GM06990 (cell line): Measurements from ENCODE around the gene FICD.

Source experiments
- DNase-seq: peaks from one replicate; pipeline ENCODE4 v3.0.0-alpha.2; 2011; ENCODE audit not compliant: insufficient read length; ENCODE audit errors: extremely low read depth
- H3K27me3 ChIP-seq: replicated peaks from 2 replicates; pipeline ENCODE4 v1.6.0; 2011; ENCODE audit warnings: low read length; ENCODE audit not compliant: control insufficient read depth, insufficient read depth
- H3K36me3 ChIP-seq: 2 replicates; pipeline ENCODE4 v1.5.1; 2011; ENCODE audit warnings: low read length; ENCODE audit not compliant: control insufficient read depth, insufficient read depth
- H3K4me3 ChIP-seq: replicated peaks from 2 replicates; pipeline ENCODE4 v1.5.1; 2011; ENCODE audit warnings: low read depth, mild to moderate bottlenecking, control low read depth, low read length
- CTCF ChIP-seq: IDR thresholded peaks from 2 replicates; pipeline ENCODE4 v1.5.1; 2011; ENCODE audit warnings: low read length, control low read depth, mild to moderate bottlenecking, inconsistent platforms; ENCODE audit not compliant: insufficient read depth, poor library complexity, severe bottlenecking

The FICD gene

GRCh38 chr12:108514973-108515814 lies at the start of gene FICD:
Gene FICD (plus strand): TSS chr12:108515277. CDS start chr12:108516973, 1,696 bp downstream.
- Histone ChIP-seq H3K27me3 (no peaks in the 10 kb centered on the region), H3K4me3 (peak within 1 kb of the TSS; percentile 91), H3K36me3 (peaks cover 26% of the 10 kb centered on the region)
- DNase-seq: peak; percentile 99
- TF ChIP-seq CTCF: peak; percentile 15

GRCh38 chr12:108465417-108465816 lies 49.7 kb upstream of the FICD start:
- Histone ChIP-seq H3K36me3 (no peaks in the 10 kb centered on the region), H3K4me3 (no peak overlapping the region), H3K27me3 (peaks cover 2% of the 10 kb centered on the region)
- DNase-seq: no peak
- no peak for TF ChIP-seq CTCF

- H3K36me3 ChIP-seq: no peaks in the 10 kb centered on the region
- no peak for DNase-seq
- no peak overlapping the region for H3K4me3 ChIP-seq
- H3K27me3 ChIP-seq: peaks cover 2% of the 10 kb centered on the region
- TF ChIP-seq CTCF: no peak
Observed at GRCh38 chr12:108468196-108468968, 46.7 kb upstream of the FICD start.

GRCh38 chr12:108473400-108474055 lies 41.5 kb upstream of the FICD start:
- no peaks in the 10 kb centered on the region for H3K36me3 ChIP-seq
- H3K4me3 ChIP-seq: no peak overlapping the region
- DNase-seq: no peak
- TF ChIP-seq CTCF: no peak
- no peaks in the 10 kb centered on the region for H3K27me3 ChIP-seq

GRCh38 chr12:108475396-108475795 lies 39.7 kb upstream of the FICD start:
- no peaks in the 10 kb centered on the region for H3K36me3 ChIP-seq
- no peaks in the 10 kb centered on the region for H3K27me3 ChIP-seq
- DNase-seq: no peak
- TF ChIP-seq CTCF: no peak
- H3K4me3 ChIP-seq: no peak overlapping the region
